ENCODE data around the gene UNC50.

DNA sequence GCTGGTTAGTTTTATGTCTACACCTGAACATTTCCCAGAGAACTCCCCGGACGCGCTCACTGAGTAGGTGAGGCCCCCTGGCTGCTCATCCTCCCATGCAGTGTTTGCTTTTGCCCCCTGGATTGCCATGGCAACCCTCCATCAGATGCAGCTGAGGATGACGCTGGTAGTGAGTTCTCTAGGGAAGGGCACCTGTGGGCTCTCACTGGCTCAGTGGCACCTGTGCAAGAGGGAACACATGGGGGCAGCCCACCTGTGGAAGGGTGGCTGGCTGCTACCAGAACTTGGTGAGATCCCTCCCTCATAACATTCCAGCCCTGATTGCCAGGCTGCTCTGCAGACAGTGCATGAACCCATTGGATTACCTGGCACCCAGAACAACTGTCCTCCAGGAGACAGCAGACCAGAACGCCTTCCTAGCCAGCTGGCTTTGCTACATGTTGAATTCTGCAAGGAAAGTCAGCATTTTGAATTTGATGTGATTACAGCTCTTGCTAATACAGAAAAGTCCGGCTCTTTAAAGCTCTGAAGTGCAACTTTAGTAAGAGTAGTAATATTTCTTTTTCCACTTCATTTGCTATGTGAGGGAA is 21.7 kb upstream of the UNC50 start:
- no peak for TF ChIP-seq POLR2A (IDR thresholded peaks at IDR 0.05)
- TF ChIP-seq, protein P1, sequence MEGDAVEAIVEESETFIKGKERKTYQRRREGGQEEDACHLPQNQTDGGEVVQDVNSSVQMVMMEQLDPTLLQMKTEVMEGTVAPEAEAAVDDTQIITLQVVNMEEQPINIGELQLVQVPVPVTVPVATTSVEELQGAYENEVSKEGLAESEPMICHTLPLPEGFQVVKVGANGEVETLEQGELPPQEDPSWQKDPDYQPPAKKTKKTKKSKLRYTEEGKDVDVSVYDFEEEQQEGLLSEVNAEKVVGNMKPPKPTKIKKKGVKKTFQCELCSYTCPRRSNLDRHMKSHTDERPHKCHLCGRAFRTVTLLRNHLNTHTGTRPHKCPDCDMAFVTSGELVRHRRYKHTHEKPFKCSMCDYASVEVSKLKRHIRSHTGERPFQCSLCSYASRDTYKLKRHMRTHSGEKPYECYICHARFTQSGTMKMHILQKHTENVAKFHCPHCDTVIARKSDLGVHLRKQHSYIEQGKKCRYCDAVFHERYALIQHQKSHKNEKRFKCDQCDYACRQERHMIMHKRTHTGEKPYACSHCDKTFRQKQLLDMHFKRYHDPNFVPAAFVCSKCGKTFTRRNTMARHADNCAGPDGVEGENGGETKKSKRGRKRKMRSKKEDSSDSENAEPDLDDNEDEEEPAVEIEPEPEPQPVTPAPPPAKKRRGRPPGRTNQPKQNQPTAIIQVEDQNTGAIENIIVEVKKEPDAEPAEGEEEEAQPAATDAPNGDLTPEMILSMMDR (IDR thresholded peaks at IDR 0.05): no peak
